ENCODE measurements around the gene PLVAP.

The PLVAP gene

GRCh38 chr19:17335575-17335974 is 41.6 kb downstream of the PLVAP start:
- DNase-seq (ENCODE audit: low read depth, low spot score), result no peak

GRCh38 chr19:17334414-17335409 is 42.4 kb downstream of the PLVAP start, which contains the start of gene ANO8:
TSS of gene ANO8 (minus strand) at chr19:17334855. CDS start at chr19:17334670, 185 bp downstream.
- DNase-seq (ENCODE audit: low read depth, low spot score), result peak; percentile 99

- peak; percentile 82 for DNase-seq (ENCODE audit: low read depth, low spot score)
These were observed 43.3 kb downstream of the PLVAP start for GRCh38 chr19:17333611-17334413.

GRCh38 chr19:17332677-17333581 is 44.2 kb downstream of the PLVAP start:
- peak; percentile 43 for DNase-seq (ENCODE audit: low read depth, low spot score)

GRCh38 chr19:17332360-17332676 is 44.8 kb downstream of the PLVAP start:
- no peak for DNase-seq (ENCODE audit: low read depth, low spot score)

GRCh38 chr19:17331045-17331558 is 46.0 kb downstream of the PLVAP start:
- DNase-seq (ENCODE audit: low read depth, low spot score), result no peak

- DNase-seq (ENCODE audit: low read depth, low spot score), result no peak
These were observed 46.7 kb downstream of the PLVAP start for GRCh38 chr19:17330262-17331044.

- no peak for DNase-seq (ENCODE audit: low read depth, low spot score)
These were observed 47.5 kb downstream of the PLVAP start for GRCh38 chr19:17329366-17330261.

GRCh38 chr19:17328517-17329365 is 48.4 kb downstream of the PLVAP start:
- DNase-seq (ENCODE audit: low read depth, low spot score), result no peak

- DNase-seq (ENCODE audit: low read depth, low spot score), result no peak
These were observed 49.3 kb downstream of the PLVAP start for GRCh38 chr19:17327654-17328516.

- DNase-seq (ENCODE audit: low read depth, low spot score), result no peak
These were observed 50.0 kb downstream of the PLVAP start for GRCh38 chr19:17327068-17327653.

- DNase-seq (ENCODE audit: low read depth, low spot score), result no peak
These were observed 50.6 kb downstream of the PLVAP start for GRCh38 chr19:17326595-17326966.

- peak; percentile 85 for DNase-seq (ENCODE audit: low read depth, low spot score)
These were observed 51.1 kb downstream of the PLVAP start for GRCh38 chr19:17325881-17326594.

GRCh38 chr19:17325133-17325532 is 52.0 kb downstream of the PLVAP start:
- DNase-seq (ENCODE audit: low read depth, low spot score), result no peak

- no peak for DNase-seq (ENCODE audit: low read depth, low spot score)
These were observed 52.6 kb downstream of the PLVAP start for GRCh38 chr19:17324357-17325114.

GRCh38 chr19:17323964-17324332 is 53.2 kb downstream of the PLVAP start:
- no peak for DNase-seq (ENCODE audit: low read depth, low spot score)
